ENCODE results near the gene FOLR2. TPM values are rescaled to one million over a fixed set of nuclear protein-coding genes. Genes with fewer than 3 reads are reported as not detected.

The FOLR2 gene
- total RNA-seq, 1 experiment from 2014 or later = not detected

- H3K4me1 ChIP-seq (ENCODE audit: control insufficient read depth in 1 of 2, insufficient read depth in 2 of 2, low read length in 2 of 2) = peaks cover 0 to 4% of the 10 kb centered on the region in 2 experiments; a peak in 1 of 4 replicates
- intact Hi-C loops (cut with micrococcal nuclease) = no loop called here
- no peaks in the 10 kb centered on the region for H4K20me1 ChIP-seq (ENCODE audit: insufficient read depth)
- H3K4me2 ChIP-seq (ENCODE audit: low read length) = no peak overlapping the region
- H3K4me3 ChIP-seq (replicated peaks in 1 of 2; ENCODE audit: low read depth in 1 of 2, low read length in 2 of 2) = no peak overlapping the region
- H3K79me2 ChIP-seq (ENCODE audit: insufficient read depth, low read length) = no peaks in the 10 kb centered on the region
- TF ChIP-seq CTCF (IDR thresholded peaks at IDR 0.05 in 2 of 3, conservative IDR thresholded peaks at IDR 0.05 in 1 of 3; ENCODE audit: borderline replicate concordance in 1 of 3, insufficient read depth in 1 of 3, low read depth in 2 of 3, low read length in 2 of 3) (no peak), ELF1 (IDR thresholded peaks at IDR 0.05; ENCODE audit: borderline replicate concordance, low read depth) (no peak), SRF (IDR thresholded peaks at IDR 0.05; ENCODE audit: low read depth) (no peak), EZH2phosphoT487 (IDR thresholded peaks at IDR 0.05; ENCODE audit: borderline replicate concordance) (no peak), SIN3A (IDR thresholded peaks at IDR 0.05; ENCODE audit: low read depth) (no peak), CBX3 (IDR thresholded peaks at IDR 0.05; ENCODE audit: low read depth) (no peak), EGR1 (IDR thresholded peaks at IDR 0.05; ENCODE audit: low read depth) (no peak), MAX (IDR thresholded peaks at IDR 0.05) (no peak), REST (IDR thresholded peaks at IDR 0.05; ENCODE audit: low read depth) (no peak), EZH2 (IDR thresholded peaks at IDR 0.05) (no peak)
- no peak overlapping the region for H2AFZ ChIP-seq (ENCODE audit: low read depth, low read length, poor library complexity, severe bottlenecking)
- ChIA-PET RAD21 (ENCODE audit: low non-redundant PET in 1 of 2, low total read pairs in 2 of 2, uncharacterized antibody in 2 of 2, unreplicated experiment in 2 of 2) (no interaction called here), CTCF (no interaction called here), POLR2A (no interaction called here)
- H3K27me3 ChIP-seq (ENCODE audit: insufficient read depth, low read length) = no peaks in the 10 kb centered on the region
- no peak for ATAC-seq
- no peak overlapping the region for H3K9ac ChIP-seq (ENCODE audit: low read length)
- no peak overlapping the region for H3K27ac ChIP-seq (ENCODE audit: low read depth, low read length)
- H3K36me3 ChIP-seq (ENCODE audit: control insufficient read depth in 1 of 2, insufficient read depth in 2 of 2, low read length in 2 of 2) = peaks cover 14 to 29% of the 10 kb centered on the region in 2 experiments; a peak in 3 of 4 replicates
- BruUV-seq (replicated peaks) = no TSS peak
- no peak for DNase-seq (ENCODE audit: low read depth, low spot score)
- H3K9me2 ChIP-seq (ENCODE audit: insufficient read depth) = no peaks in the 10 kb centered on the region
- H3K9me3 ChIP-seq (ENCODE audit: control insufficient read depth in 1 of 2, insufficient read depth in 1 of 2, low read depth in 1 of 2, low read length in 2 of 2) = no peaks in the 10 kb centered on the region
Observed at GRCh38 chr11:72233056-72233772, 16.6 kb downstream of the FOLR2 start.
